ENCODE measurements around the gene PDE6B. TPM values are rescaled to one million over a fixed set of nuclear protein-coding genes. Genes with fewer than 3 reads are reported as not detected.

The PDE6B gene
- total RNA-seq, 2 experiments from 2014 or later = 11.4 to 13.9 TPM

GRCh38 chr4:660401-660800, 35.0 kb downstream of the PDE6B start:
- H3K4me3 Mint-ChIP-seq = no peak overlapping the region
- DNase-seq (no peak), ATAC-seq (no peak)
- intact Hi-C loops (cut with micrococcal nuclease) = no loop called here
- no peak overlapping the region for H3K27ac Mint-ChIP-seq
- H3K4me1 Mint-ChIP-seq (ENCODE audit: low read depth) = peaks cover 18% of the 10 kb centered on the region
- no peak for TF ChIP-seq CTCF (IDR thresholded peaks at IDR 0.05)
- CTCF ChIA-PET = no interaction called here
- H3K36me3 Mint-ChIP-seq (ENCODE audit: low read depth) = peaks cover 8% of the 10 kb centered on the region
- no peaks in the 10 kb centered on the region for H3K9me3 Mint-ChIP-seq
- POLR2A ChIA-PET = no interaction called here
- H3K27me3 Mint-ChIP-seq = no peaks in the 10 kb centered on the region

GRCh38 chr4:661231-661630, 35.9 kb downstream of the PDE6B start:
- no peaks in the 10 kb centered on the region for H3K9me3 Mint-ChIP-seq
- H3K4me1 Mint-ChIP-seq (ENCODE audit: low read depth) = peaks cover 21% of the 10 kb centered on the region
- no peaks in the 10 kb centered on the region for H3K27me3 Mint-ChIP-seq
- H3K27ac Mint-ChIP-seq = no peak overlapping the region
- peaks cover 8% of the 10 kb centered on the region for H3K36me3 Mint-ChIP-seq (ENCODE audit: low read depth)
- intact Hi-C loops (cut with micrococcal nuclease) = no loop called here
- no peak for ATAC-seq
- TF ChIP-seq CTCF (IDR thresholded peaks at IDR 0.05) = no peak
- CTCF ChIA-PET = no interaction called here
- POLR2A ChIA-PET = no interaction called here
- H3K4me3 Mint-ChIP-seq = no peak overlapping the region
- no peak for DNase-seq

- DNase-seq (no peak), ATAC-seq (no peak)
- TF ChIP-seq CTCF (IDR thresholded peaks at IDR 0.05) = no peak
- no peaks in the 10 kb centered on the region for H3K27me3 Mint-ChIP-seq
- peak overlapping the region; percentile 81 for H3K4me3 Mint-ChIP-seq
- POLR2A ChIA-PET = interaction anchor here (1.2 to 4.6 kb wide), 2 partner anchors 12 to 154 kb away, joined by 3 to 34 read pairs; partner anchors contain the start of genes ATP5ME and MYL5
- CTCF ChIA-PET = no interaction called here
- H3K4me1 Mint-ChIP-seq (ENCODE audit: low read depth) = peaks cover 21% of the 10 kb centered on the region
- peaks cover 8% of the 10 kb centered on the region for H3K36me3 Mint-ChIP-seq (ENCODE audit: low read depth)
- H3K9me3 Mint-ChIP-seq = no peaks in the 10 kb centered on the region
- no peak overlapping the region for H3K27ac Mint-ChIP-seq
- intact Hi-C loops (cut with micrococcal nuclease) = no loop called here
Observed at GRCh38 chr4:661881-662761, 36.7 kb downstream of the PDE6B start.

GRCh38 chr4:663046-663437, 37.7 kb downstream of the PDE6B start:
- ChIA-PET POLR2A (interaction anchor here (1.2 to 4.6 kb wide), 3 partner anchors 11 to 154 kb away, joined by 3 to 34 read pairs (median 4); partner anchors contain the start of genes ATP5ME and MYL5), CTCF (no interaction called here)
- DNase-seq (no peak), ATAC-seq (peak; percentile 4)
- Mint-ChIP-seq H3K27me3 (no peaks in the 10 kb centered on the region), H3K4me3 (peak overlapping the region; percentile 81), H3K36me3 (ENCODE audit: low read depth) (peaks cover 8% of the 10 kb centered on the region), H3K27ac (peak overlapping the region; percentile 82), H3K4me1 (ENCODE audit: low read depth) (peaks cover 21% of the 10 kb centered on the region), H3K9me3 (no peaks in the 10 kb centered on the region)
- intact Hi-C loops (cut with micrococcal nuclease) = no loop called here
- TF ChIP-seq CTCF (IDR thresholded peaks at IDR 0.05) = no peak
